HG02938 (cell line): ENCODE results near the gene IQGAP2.
"Not testable (repeated sequence)": the region's sequence is repeated elsewhere in the genome, so short reads cannot be mapped to it uniquely, and the experiment has no call there.

Source experiments
- ATAC-seq: cut with Tn5 transposase; IDR thresholded peaks from one replicate; pipeline ENCODE4 v1.9.1; 2021; ENCODE audit warnings: mild to moderate bottlenecking, moderate library complexity; ENCODE audit not compliant: unreplicated experiment

The IQGAP2 gene

GRCh38 chr5:76602094-76602726 lies 199.1 kb downstream of the IQGAP2 start:
- no peak for ATAC-seq

- ATAC-seq, result not testable (repeated sequence)
Observed at GRCh38 chr5:76603991-76604390, 200.9 kb downstream of the IQGAP2 start.

- no peak for ATAC-seq
Observed at GRCh38 chr5:76604838-76605237, 201.8 kb downstream of the IQGAP2 start.

GRCh38 chr5:76606701-76607100 lies 203.6 kb downstream of the IQGAP2 start:
- ATAC-seq, result no peak

GRCh38 chr5:76607353-76607871 lies 204.3 kb downstream of the IQGAP2 start:
- ATAC-seq, result no peak

- ATAC-seq, result no peak
Observed at GRCh38 chr5:76608833-76609232, 205.7 kb downstream of the IQGAP2 start.

GRCh38 chr5:76610196-76610595 lies 207.1 kb downstream of the IQGAP2 start:
- no peak for ATAC-seq

GRCh38 chr5:76612942-76613341 lies 209.9 kb downstream of the IQGAP2 start:
- no peak for ATAC-seq

GRCh38 chr5:76615759-76616158 lies 212.7 kb downstream of the IQGAP2 start:
- no peak for ATAC-seq

- no peak for ATAC-seq
Observed at GRCh38 chr5:76616206-76616605, 213.1 kb downstream of the IQGAP2 start.

GRCh38 chr5:76617229-76617628 lies 214.1 kb downstream of the IQGAP2 start:
- no peak for ATAC-seq

- ATAC-seq, result no peak
Observed at GRCh38 chr5:76617675-76618074, 214.6 kb downstream of the IQGAP2 start.

GRCh38 chr5:76620166-76620565 lies 217.1 kb downstream of the IQGAP2 start:
- ATAC-seq, result no peak

- no peak for ATAC-seq
Observed at GRCh38 chr5:76622076-76622475, 219.0 kb downstream of the IQGAP2 start.

GRCh38 chr5:76622973-76623596 lies 220.0 kb downstream of the IQGAP2 start, which contains the start of gene F2RL2:
Gene F2RL2 (minus strand): TSS chr5:76623403. CDS start chr5:76623230, 173 bp downstream.
- no peak for ATAC-seq

- ATAC-seq, result no peak
Observed at GRCh38 chr5:76625087-76625815, 222.2 kb downstream of the IQGAP2 start.

- no peak for ATAC-seq
Observed at GRCh38 chr5:76626738-76627137, 223.7 kb downstream of the IQGAP2 start.

GRCh38 chr5:76634661-76635060 lies 231.6 kb downstream of the IQGAP2 start:
- no peak for ATAC-seq

- ATAC-seq, result no peak
Observed at GRCh38 chr5:76637490-76637889, 234.4 kb downstream of the IQGAP2 start.

- ATAC-seq, result no peak
Observed at GRCh38 chr5:76638479-76638878, 235.4 kb downstream of the IQGAP2 start.

GRCh38 chr5:76641514-76642120 lies 238.5 kb downstream of the IQGAP2 start:
- ATAC-seq, result no peak
